SU-DHL-6 (cell line): Measurements from ENCODE around the gene SPAG4.

Source experiments
- H2AFZ ChIP-seq: fragments of 200-600 bp; sonication (generic); 2 replicates; pipeline ENCODE4 v1.6.1; 2014; ENCODE audit warnings: low read depth, mild to moderate bottlenecking, moderate library complexity, mixed read lengths, antibody characterized with exemption, low read length; ENCODE audit not compliant: severe bottlenecking
- H3F3A ChIP-seq: fragments of 200-600 bp; shearing (Covaris generic); 2 replicates; pipeline ENCODE4 v1.6.0; 2016; ENCODE audit warnings: antibody characterized with exemption, mild to moderate bottlenecking; ENCODE audit not compliant: insufficient read depth
- H3K27ac ChIP-seq: fragments of 200-600 bp; sonication (generic); 2 replicates; pipeline ENCODE4 v1.5.1; 2016; ENCODE audit warnings: low read depth, mild to moderate bottlenecking, low read length, moderate library complexity, mixed read lengths
- H3K27me3 ChIP-seq: fragments of 200-600 bp; sonication (generic), shearing (Covaris generic); 2 replicates; pipeline ENCODE4 v1.6.0; 2014; ENCODE audit warnings: mild to moderate bottlenecking, low read length
- H3K36me3 ChIP-seq: fragments of 200-600 bp; sonication (generic); 2 replicates; pipeline ENCODE4 v1.6.1; 2014; ENCODE audit warnings: mild to moderate bottlenecking, low read length, mixed read lengths
- H3K4me2 ChIP-seq: fragments of 300-600, 200-600 bp; shearing (Covaris generic), sonication (generic); 2 replicates; pipeline ENCODE4 v1.6.0; 2014; ENCODE audit warnings: low read length, low read depth, mild to moderate bottlenecking; ENCODE audit not compliant: poor library complexity, severe bottlenecking
- H3K4me3 ChIP-seq: fragments of 200-600 bp; sonication (generic); 2 replicates; pipeline ENCODE4 v1.5.1; 2014; ENCODE audit warnings: antibody characterized with exemption, low read length, mild to moderate bottlenecking, mixed read lengths; ENCODE audit not compliant: insufficient read depth, poor library complexity, severe bottlenecking
- H3K79me2 ChIP-seq: fragments of 200-600 bp; sonication (generic); 2 replicates; pipeline ENCODE4 v1.6.1; 2014; ENCODE audit warnings: mild to moderate bottlenecking, low read length, moderate library complexity; ENCODE audit not compliant: insufficient read depth
- H3K9ac ChIP-seq: fragments of 200-600 bp; sonication (generic); 2 replicates; pipeline ENCODE4 v1.7.0; 2014; ENCODE audit warnings: mild to moderate bottlenecking, low read length
- H3K9me2 ChIP-seq: fragments of 200-600 bp; sonication (generic); replicated peaks from 2 replicates; pipeline ENCODE4 v1.6.1; 2014; ENCODE audit warnings: low read length; ENCODE audit not compliant: insufficient read depth
- H3K9me3 ChIP-seq: fragments of 200-600 bp; sonication (generic); 2 replicates; pipeline ENCODE4 v1.6.1; 2014; ENCODE audit warnings: low read length, mixed read lengths; ENCODE audit not compliant: insufficient read depth
- H4K20me1 ChIP-seq: fragments of 200-600 bp; sonication (generic); 2 replicates; pipeline ENCODE4 v1.6.1; 2014; ENCODE audit warnings: low read depth, mild to moderate bottlenecking, antibody characterized with exemption, low read length, moderate library complexity, mixed read lengths
- CTCF ChIP-seq: fragments of 200-600 bp; sonication (generic); IDR thresholded peaks from one replicate; pipeline ENCODE4 v1.5.1; 2017; ENCODE audit warnings: antibody characterized with exemption, mild to moderate bottlenecking, low read length, moderate library complexity; ENCODE audit not compliant: insufficient read depth, poor library complexity, severe bottlenecking
- EZH2phosphoT487 ChIP-seq: fragments of 200-600 bp; sonication (generic), shearing (Covaris generic); conservative IDR thresholded peaks from 2 replicates; pipeline ENCODE4 v1.6.1; 2018; ENCODE audit warnings: mild to moderate bottlenecking, antibody characterized with exemption, low read length, moderate library complexity, mixed read lengths

The SPAG4 gene

GRCh38 chr20:35626386-35627001 is 10.9 kb downstream of the SPAG4 start:
- Histone ChIP-seq H3K79me2 (no peaks in the 10 kb centered on the region), H2AFZ (no peak overlapping the region), H3K9ac (no peak overlapping the region), H3K9me2 (no peaks in the 10 kb centered on the region), H3K9me3 (no peaks in the 10 kb centered on the region), H4K20me1 (no peaks in the 10 kb centered on the region), H3K36me3 (peaks cover 6% of the 10 kb centered on the region; the same call in 1 of the 2 replicates), H3K27ac (no peak overlapping the region), H3K27me3 (no peaks in the 10 kb centered on the region), H3F3A (no peaks in the 10 kb centered on the region), H3K4me2 (no peak overlapping the region), H3K4me3 (no peak overlapping the region)
- TF ChIP-seq EZH2phosphoT487: no peak
- TF ChIP-seq CTCF: no peak

- Histone ChIP-seq H3K27ac (no peak overlapping the region), H3K79me2 (no peaks in the 10 kb centered on the region), H4K20me1 (no peaks in the 10 kb centered on the region), H3K27me3 (no peaks in the 10 kb centered on the region), H3K9ac (no peak overlapping the region), H2AFZ (no peak overlapping the region), H3F3A (no peaks in the 10 kb centered on the region), H3K9me2 (no peaks in the 10 kb centered on the region), H3K9me3 (no peaks in the 10 kb centered on the region), H3K4me3 (no peak overlapping the region), H3K36me3 (peaks cover 6% of the 10 kb centered on the region; the same call in 1 of the 2 replicates), H3K4me2 (no peak overlapping the region)
- no peak for TF ChIP-seq EZH2phosphoT487
- TF ChIP-seq CTCF: no peak
Observed at GRCh38 chr20:35627121-35627520, 11.5 kb downstream of the SPAG4 start.

GRCh38 chr20:35629427-35630145 is 14.0 kb downstream of the SPAG4 start:
- no peak overlapping the region for H3K4me2 ChIP-seq
- no peaks in the 10 kb centered on the region for H3K79me2 ChIP-seq
- no peak overlapping the region for H3K9ac ChIP-seq
- no peak for TF ChIP-seq CTCF
- TF ChIP-seq EZH2phosphoT487: no peak
- H3K27ac ChIP-seq: no peak overlapping the region
- H3K27me3 ChIP-seq: no peaks in the 10 kb centered on the region
- H3K9me3 ChIP-seq: no peaks in the 10 kb centered on the region
- no peaks in the 10 kb centered on the region for H4K20me1 ChIP-seq
- no peaks in the 10 kb centered on the region for H3F3A ChIP-seq
- no peaks in the 10 kb centered on the region for H3K9me2 ChIP-seq
- H3K36me3 ChIP-seq: peaks cover 6% of the 10 kb centered on the region; the same call in 1 of the 2 replicates
- no peak overlapping the region for H2AFZ ChIP-seq
- no peak overlapping the region for H3K4me3 ChIP-seq
